Measurements from ENCODE around the gene MKRN3. TPM values are rescaled to one million over a fixed set of nuclear protein-coding genes. Genes with fewer than 3 reads are reported as not detected.

The MKRN3 gene
- polyA plus RNA-seq, 1 of the 3 experiments (the other 2 are of a cell fraction): 4.7 TPM

DNA sequence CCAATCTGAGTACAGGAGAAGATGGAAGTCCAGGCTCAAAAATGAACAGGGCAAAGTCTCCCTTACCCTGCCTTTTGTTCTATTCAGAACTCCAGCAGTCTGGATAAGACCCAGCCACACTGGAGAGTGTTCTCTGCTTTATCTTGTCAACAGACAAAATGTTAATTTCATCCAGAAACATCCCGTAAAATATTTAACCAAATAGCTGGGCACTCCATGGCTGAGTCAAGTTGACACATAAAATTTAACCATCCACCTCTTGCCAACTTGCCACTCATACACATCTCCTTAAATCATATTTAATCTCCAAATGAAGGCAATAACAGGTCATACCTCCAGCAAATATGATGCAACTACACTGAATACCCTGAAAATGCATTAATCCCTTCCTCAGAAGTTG, 33.6 kb downstream of the MKRN3 start:
- DNase-seq: no peak
- Histone ChIP-seq H3K9me2 (no peaks in the 10 kb centered on the region), H3K27ac (ENCODE audit: low read depth in 2 of 2, low read length in 1 of 2) (no peak overlapping the region), H3K9me3 (no peaks in the 10 kb centered on the region), H3K27me3 (ENCODE audit: insufficient read depth) (no peaks in the 10 kb centered on the region), H2AFZ (ENCODE audit: low read depth) (no peak overlapping the region), H3K36me3 (replicated peaks in 1 of 2; ENCODE audit: control insufficient read depth in 1 of 2, insufficient read depth in 2 of 2, low read length in 1 of 2) (no peaks in the 10 kb centered on the region), H3K79me2 (ENCODE audit: insufficient read depth) (no peaks in the 10 kb centered on the region), H3K4me1 (ENCODE audit: control insufficient read depth in 1 of 2, insufficient read depth in 2 of 2, low read depth in 1 of 2, low read length in 1 of 2) (no peaks in the 10 kb centered on the region), H3K4me3 (ENCODE audit: low read depth in 2 of 2, low read length in 1 of 2) (no peak overlapping the region), H4K20me1 (ENCODE audit: insufficient read depth) (no peaks in the 10 kb centered on the region), H3F3A (replicated peaks; ENCODE audit: insufficient read depth) (no peaks in the 10 kb centered on the region), H3K4me2 (no peak overlapping the region), H3K9ac (no peak overlapping the region)
- POLR2A ChIA-PET: no interaction called here
- WGBS (ENCODE audit: low lambda C conversion rate): 45% methylated on average over 1 of the region's 1 CpG
- CTCF ChIA-PET: no interaction called here
- TF ChIP-seq YY1 (IDR thresholded peaks at IDR 0.05; ENCODE audit: low read depth): no peak
- TF ChIP-seq, protein P1, sequence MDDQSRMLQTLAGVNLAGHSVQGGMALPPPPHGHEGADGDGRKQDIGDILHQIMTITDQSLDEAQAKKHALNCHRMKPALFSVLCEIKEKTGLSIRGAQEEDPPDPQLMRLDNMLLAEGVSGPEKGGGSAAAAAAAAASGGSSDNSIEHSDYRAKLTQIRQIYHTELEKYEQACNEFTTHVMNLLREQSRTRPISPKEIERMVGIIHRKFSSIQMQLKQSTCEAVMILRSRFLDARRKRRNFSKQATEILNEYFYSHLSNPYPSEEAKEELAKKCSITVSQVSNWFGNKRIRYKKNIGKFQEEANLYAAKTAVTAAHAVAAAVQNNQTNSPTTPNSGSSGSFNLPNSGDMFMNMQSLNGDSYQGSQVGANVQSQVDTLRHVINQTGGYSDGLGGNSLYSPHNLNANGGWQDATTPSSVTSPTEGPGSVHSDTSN (IDR thresholded peaks at IDR 0.05): no peak
- TF ChIP-seq SMC3 (IDR thresholded peaks at IDR 0.05; ENCODE audit: low read depth, low read length): no peak
- no peak for TF ChIP-seq NFIC (IDR thresholded peaks at IDR 0.05; ENCODE audit: borderline replicate concordance)
- no peak for TF ChIP-seq GABPA (IDR thresholded peaks at IDR 0.05; ENCODE audit: low read depth)
- TF ChIP-seq, protein P2, sequence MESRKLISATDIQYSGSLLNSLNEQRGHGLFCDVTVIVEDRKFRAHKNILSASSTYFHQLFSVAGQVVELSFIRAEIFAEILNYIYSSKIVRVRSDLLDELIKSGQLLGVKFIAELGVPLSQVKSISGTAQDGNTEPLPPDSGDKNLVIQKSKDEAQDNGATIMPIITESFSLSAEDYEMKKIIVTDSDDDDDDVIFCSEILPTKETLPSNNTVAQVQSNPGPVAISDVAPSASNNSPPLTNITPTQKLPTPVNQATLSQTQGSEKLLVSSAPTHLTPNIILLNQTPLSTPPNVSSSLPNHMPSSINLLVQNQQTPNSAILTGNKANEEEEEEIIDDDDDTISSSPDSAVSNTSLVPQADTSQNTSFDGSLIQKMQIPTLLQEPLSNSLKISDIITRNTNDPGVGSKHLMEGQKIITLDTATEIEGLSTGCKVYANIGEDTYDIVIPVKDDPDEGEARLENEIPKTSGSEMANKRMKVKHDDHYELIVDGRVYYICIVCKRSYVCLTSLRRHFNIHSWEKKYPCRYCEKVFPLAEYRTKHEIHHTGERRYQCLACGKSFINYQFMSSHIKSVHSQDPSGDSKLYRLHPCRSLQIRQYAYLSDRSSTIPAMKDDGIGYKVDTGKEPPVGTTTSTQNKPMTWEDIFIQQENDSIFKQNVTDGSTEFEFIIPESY (IDR thresholded peaks at IDR 0.05; ENCODE audit: borderline replicate concordance, low read depth): no peak
- TF ChIP-seq EP300 (IDR thresholded peaks at IDR 0.05; ENCODE audit: borderline replicate concordance in 1 of 2, low read depth in 1 of 2, low read length in 1 of 2): no peak
- TF ChIP-seq, protein P3, sequence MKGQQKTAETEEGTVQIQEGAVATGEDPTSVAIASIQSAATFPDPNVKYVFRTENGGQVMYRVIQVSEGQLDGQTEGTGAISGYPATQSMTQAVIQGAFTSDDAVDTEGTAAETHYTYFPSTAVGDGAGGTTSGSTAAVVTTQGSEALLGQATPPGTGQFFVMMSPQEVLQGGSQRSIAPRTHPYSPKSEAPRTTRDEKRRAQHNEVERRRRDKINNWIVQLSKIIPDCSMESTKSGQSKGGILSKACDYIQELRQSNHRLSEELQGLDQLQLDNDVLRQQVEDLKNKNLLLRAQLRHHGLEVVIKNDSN (IDR thresholded peaks at IDR 0.05; ENCODE audit: borderline replicate concordance, low read depth): no peak
- TF ChIP-seq RAD21 (IDR thresholded peaks at IDR 0.05; ENCODE audit: low read length): no peak
- TF ChIP-seq, protein P4, sequence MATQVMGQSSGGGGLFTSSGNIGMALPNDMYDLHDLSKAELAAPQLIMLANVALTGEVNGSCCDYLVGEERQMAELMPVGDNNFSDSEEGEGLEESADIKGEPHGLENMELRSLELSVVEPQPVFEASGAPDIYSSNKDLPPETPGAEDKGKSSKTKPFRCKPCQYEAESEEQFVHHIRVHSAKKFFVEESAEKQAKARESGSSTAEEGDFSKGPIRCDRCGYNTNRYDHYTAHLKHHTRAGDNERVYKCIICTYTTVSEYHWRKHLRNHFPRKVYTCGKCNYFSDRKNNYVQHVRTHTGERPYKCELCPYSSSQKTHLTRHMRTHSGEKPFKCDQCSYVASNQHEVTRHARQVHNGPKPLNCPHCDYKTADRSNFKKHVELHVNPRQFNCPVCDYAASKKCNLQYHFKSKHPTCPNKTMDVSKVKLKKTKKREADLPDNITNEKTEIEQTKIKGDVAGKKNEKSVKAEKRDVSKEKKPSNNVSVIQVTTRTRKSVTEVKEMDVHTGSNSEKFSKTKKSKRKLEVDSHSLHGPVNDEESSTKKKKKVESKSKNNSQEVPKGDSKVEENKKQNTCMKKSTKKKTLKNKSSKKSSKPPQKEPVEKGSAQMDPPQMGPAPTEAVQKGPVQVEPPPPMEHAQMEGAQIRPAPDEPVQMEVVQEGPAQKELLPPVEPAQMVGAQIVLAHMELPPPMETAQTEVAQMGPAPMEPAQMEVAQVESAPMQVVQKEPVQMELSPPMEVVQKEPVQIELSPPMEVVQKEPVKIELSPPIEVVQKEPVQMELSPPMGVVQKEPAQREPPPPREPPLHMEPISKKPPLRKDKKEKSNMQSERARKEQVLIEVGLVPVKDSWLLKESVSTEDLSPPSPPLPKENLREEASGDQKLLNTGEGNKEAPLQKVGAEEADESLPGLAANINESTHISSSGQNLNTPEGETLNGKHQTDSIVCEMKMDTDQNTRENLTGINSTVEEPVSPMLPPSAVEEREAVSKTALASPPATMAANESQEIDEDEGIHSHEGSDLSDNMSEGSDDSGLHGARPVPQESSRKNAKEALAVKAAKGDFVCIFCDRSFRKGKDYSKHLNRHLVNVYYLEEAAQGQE (IDR thresholded peaks at IDR 0.05; ENCODE audit: low read depth, low read length): no peak
- no peak for TF ChIP-seq ELF1 (IDR thresholded peaks at IDR 0.05)
- no peak for TF ChIP-seq POLR2AphosphoS5 (IDR thresholded peaks at IDR 0.05; ENCODE audit: low read depth, low read length)
